ENCODE measurements around the gene UNK.

GRCh38 chr17:75872434-75873351 is 88.1 kb downstream of the UNK start:
- TF ChIP-seq POLR2A (IDR thresholded peaks at IDR 0.05; ENCODE audit: low read depth, low read length) (peak; percentile 63), CTCF (IDR thresholded peaks at IDR 0.05; ENCODE audit: extremely low read depth in 1 of 2, insufficient read depth in 1 of 2, low read depth in 1 of 2, low read length in 2 of 2) (no peak), POLR2AphosphoS5 (IDR thresholded peaks at IDR 0.05; ENCODE audit: insufficient read depth, low read depth, low read length) (peak; percentile 50), EZH2 (IDR thresholded peaks at IDR 0.05; ENCODE audit: borderline replicate concordance, low read depth, low read length, severe bottlenecking) (no peak), MAX (IDR thresholded peaks at IDR 0.05; ENCODE audit: insufficient read depth, insufficient read length) (no peak), MYC (IDR thresholded peaks at IDR 0.05; ENCODE audit: low read depth, low read length) (no peak)
